HepG2 (cell line): ENCODE results near the gene ZNF222. TPM values are rescaled to one million over a fixed set of nuclear protein-coding genes. Genes with fewer than 3 reads are reported as not detected.

Experiments
- CC2D1A ChIP-seq: sonication (generic); formaldehyde crosslinking; IDR thresholded peaks from 2 replicates; pipeline ENCODE4 v1.8.1; 2023; ENCODE audit warnings: mild to moderate bottlenecking, missing genetic modification reagents
- ELF3 ChIP-seq: IDR thresholded peaks from 2 replicates; pipeline ENCODE4 v1.6.1; 2016; ENCODE audit warnings: missing genetic modification reagents, missing compliant biosample characterization
- GRHL1 ChIP-seq: sonication (generic); formaldehyde crosslinking; conservative IDR thresholded peaks from 2 replicates; pipeline ENCODE4 v1.8.0; 2022; ENCODE audit warnings: missing genetic modification reagents
- KLF11 ChIP-seq: IDR thresholded peaks from 2 replicates; pipeline ENCODE4 v1.6.1; 2016; ENCODE audit warnings: missing compliant biosample characterization
- MAFG ChIP-seq: sonication (generic); formaldehyde crosslinking; IDR thresholded peaks from 2 replicates; pipeline ENCODE4 v1.5.1; 2020; ENCODE audit warnings: mild to moderate bottlenecking, missing genetic modification reagents
- PRDM10 ChIP-seq: sonication (generic); formaldehyde crosslinking; IDR thresholded peaks from 2 replicates; pipeline ENCODE4 v1.4.0; 2020; ENCODE audit warnings: low read depth, missing genetic modification reagents
- RFX3 ChIP-seq: IDR thresholded peaks from 2 replicates; pipeline ENCODE4 v1.6.1; 2016; ENCODE audit warnings: missing biosample characterization, missing genetic modification reagents
- TCF7 ChIP-seq: sonication (generic); IDR thresholded peaks from 2 replicates; pipeline ENCODE4 v1.6.1; 2016; ENCODE audit warnings: antibody characterized with exemption, low read depth
- TFDP1 ChIP-seq: IDR thresholded peaks from 2 replicates; pipeline ENCODE4 v1.6.1; 2016; ENCODE audit warnings: missing compliant biosample characterization, missing genetic modification reagents, borderline replicate concordance
- ZBTB37 ChIP-seq: sonication (generic); formaldehyde crosslinking; IDR thresholded peaks from 2 replicates; pipeline ENCODE4 v1.4.0; 2020; ENCODE audit warnings: mild to moderate bottlenecking, missing genetic modification reagents
- ZFP82 ChIP-seq: sonication (generic); formaldehyde crosslinking; IDR thresholded peaks from 2 replicates; pipeline ENCODE4 v1.5.1; 2020; ENCODE audit warnings: mild to moderate bottlenecking, missing genetic modification reagents, borderline replicate concordance
- ZNF335 ChIP-seq: sonication (generic); formaldehyde crosslinking; IDR thresholded peaks from 2 replicates; pipeline ENCODE4 v1.4.0; 2020; ENCODE audit warnings: missing genetic modification reagents
- ZNF513 ChIP-seq: sonication (generic); formaldehyde crosslinking; conservative IDR thresholded peaks from 2 replicates; pipeline ENCODE4 v1.5.0; 2020; ENCODE audit warnings: missing genetic modification reagents
- ZNF644 ChIP-seq: IDR thresholded peaks from 2 replicates; pipeline ENCODE4 v1.6.1; 2016; ENCODE audit warnings: low read depth
- ZNF770 ChIP-seq: sonication (generic); formaldehyde crosslinking; IDR thresholded peaks from 2 replicates; pipeline ENCODE4 v1.5.0; 2020; ENCODE audit warnings: mild to moderate bottlenecking, missing genetic modification reagents
- polyA plus RNA-seq, 8 experiments: library from polyadenylated mRNA; depleted of rRNA in 3 of 8; stranded (reverse) in 7 of 8; unstranded in 1 of 8; fragments of >200 nt; fragmentation: Illumina TruSeq in 4 of 8; extraction: Trizol in 4 of 8; gene quantifications; 2 replicates each; pipeline versions ENCODE4 v1.2.1 to v1.2.3, GENCODE V29; 2011 to 2016; ENCODE audit warnings: low read depth in 4 of 8, missing spikeins in 1 of 8, mixed read lengths in 1 of 8; ENCODE audit not compliant: insufficient read depth in 1 of 8
- total RNA-seq, 5 experiments: library from RNA; depleted of rRNA; stranded (reverse); fragments of >200 nt; fragmentation: Illumina TruSeq; extraction: Trizol; gene quantifications; 2 replicates each; pipeline ENCODE4 v1.2.3, GENCODE V29; 2016; ENCODE audit warnings: low read depth in 1 of 5

ZNF222 gene
- total and polyA plus RNA-seq, 2 of the 13 experiments (the other 11 are each of a cell fraction or from before 2014, with no cell fraction given) = 2.2 to 6.2 TPM

GRCh38 chr19:44002566-44003460 is 22.4 kb upstream of the ZNF222 start, which contains the start of gene ZNF230 (continued):
- TF ChIP-seq GRHL1 (CRISPR knock-in tag) = no peak
- TF ChIP-seq ZFP82 (CRISPR knock-in tag) = no peak
- TF ChIP-seq ZNF335 (CRISPR knock-in tag) = peak; percentile 79
- no peak; the same call in 1 of the 2 replicates for TF ChIP-seq RFX3 (CRISPR knock-in tag)
- peak; percentile 76 for TF ChIP-seq PRDM10 (CRISPR knock-in tag)
- TF ChIP-seq TFDP1 (CRISPR knock-in tag) = peak; percentile 50; the same call in 1 of the 2 replicates
- 0 out of 2 replicates have a peak, but pooled peaks have one; percentile 10 for TF ChIP-seq CC2D1A
- TF ChIP-seq ZNF644 = no peak
- 0 out of 2 replicates have a peak, but pooled peaks have one; percentile 25 for TF ChIP-seq ZNF770 (CRISPR knock-in tag)
- 0 out of 2 replicates have a peak, but pooled peaks have one; percentile 59 for TF ChIP-seq ZNF513 (CRISPR knock-in tag)
- TF ChIP-seq ELF3 = peak; percentile 56; the same call in 1 of the 2 replicates
- no peak for TF ChIP-seq ZBTB37 (CRISPR knock-in tag)
- no peak for TF ChIP-seq MAFG
- no peak for TF ChIP-seq KLF11 (CRISPR knock-in tag)
- peak; percentile 19; the same call in 1 of the 2 replicates for TF ChIP-seq TCF7
